NCI-H1436 (cell line): ENCODE data around the gene NKPD1.

Experiments
- DNase-seq: peaks from one replicate; lab custom pipeline; 2025; lab: John Stamatoyannopoulos, UW

The NKPD1 gene, protein sequence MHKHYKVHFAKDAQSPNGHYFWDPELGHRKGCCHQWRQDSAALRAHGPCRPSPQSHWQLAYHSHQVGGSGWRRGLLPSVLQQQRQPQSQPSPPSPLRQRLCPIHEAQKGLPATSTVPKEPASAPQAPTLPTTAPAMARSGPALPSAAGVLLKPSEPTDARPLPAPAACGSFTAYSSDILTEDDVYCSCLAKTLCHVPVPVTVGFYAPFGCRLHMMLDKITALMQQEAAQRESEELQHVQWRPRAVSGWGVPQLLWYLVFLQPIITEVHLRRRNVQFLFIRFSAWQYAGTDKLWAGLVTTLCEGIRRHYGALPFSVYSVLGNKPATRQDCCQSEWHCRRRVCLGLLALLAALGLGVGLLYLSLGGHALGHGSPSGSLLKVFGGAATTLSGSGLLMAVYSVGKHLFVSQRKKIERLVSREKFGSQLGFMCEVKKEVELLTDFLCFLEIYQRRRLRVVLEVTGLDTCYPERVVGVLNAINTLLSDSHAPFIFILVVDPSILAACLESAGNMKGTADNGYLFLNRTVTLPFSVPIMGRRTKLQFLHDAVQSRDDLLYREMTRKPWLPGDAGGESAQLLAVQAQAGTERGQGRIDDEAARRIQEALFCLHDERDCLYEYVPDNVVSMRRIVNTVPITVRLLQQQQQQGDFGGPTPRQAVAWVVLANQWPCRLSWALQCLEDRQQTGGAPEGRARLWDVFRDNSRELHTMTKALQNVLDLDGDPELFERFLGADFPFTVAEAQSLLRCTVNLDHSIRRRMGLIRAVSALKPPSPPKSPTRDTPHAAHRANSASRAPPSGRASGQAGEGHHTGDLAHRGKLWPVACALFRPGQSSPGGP

DNA sequence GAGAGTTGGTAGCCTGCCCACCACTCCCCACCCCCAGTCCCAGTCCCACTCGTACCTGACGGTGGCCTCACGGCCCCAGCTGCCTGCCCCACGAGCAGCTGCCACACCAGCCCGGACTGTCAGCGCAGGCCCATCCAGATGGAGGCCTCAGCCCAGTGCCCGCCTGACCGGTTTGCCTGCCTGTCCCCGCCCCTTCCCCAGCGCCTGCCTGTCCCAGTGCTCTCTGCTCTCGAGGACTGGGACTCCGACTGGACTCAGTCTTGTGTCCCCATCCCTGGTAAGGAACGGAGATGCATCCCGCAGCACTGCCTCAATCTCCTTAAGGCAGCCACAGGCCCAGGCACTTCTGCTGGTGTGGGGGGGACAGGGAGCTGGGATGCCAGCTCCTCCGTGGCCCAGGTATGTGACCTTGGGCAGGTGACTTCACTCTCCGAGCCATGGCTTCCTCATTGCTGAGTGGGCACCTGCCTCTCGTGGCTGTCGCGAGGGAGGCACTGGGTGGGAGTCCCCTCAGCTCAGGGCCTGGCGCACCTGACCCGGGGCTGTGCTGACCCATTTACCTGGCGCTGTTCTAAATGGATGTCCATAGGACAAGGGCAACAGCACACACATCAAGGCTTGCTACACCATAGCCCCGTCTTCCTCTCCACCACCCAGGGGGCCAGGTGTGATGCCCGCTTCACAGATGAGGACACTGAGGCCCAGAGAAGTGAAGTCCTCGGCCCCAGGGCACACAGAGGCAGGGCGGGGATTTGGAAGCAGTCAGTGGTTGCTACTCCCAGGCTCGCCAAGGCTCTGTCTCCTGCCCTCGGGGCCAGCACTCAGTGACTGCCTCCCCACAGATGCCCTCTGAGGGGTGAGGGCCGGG, at the start of gene NKPD1:
Gene NKPD1, minus strand, starts transcription at position 113 of the 868 bp plus-strand sequence. CDS start 832 bp downstream, outside the sequence.
- no peak for DNase-seq

DNA sequence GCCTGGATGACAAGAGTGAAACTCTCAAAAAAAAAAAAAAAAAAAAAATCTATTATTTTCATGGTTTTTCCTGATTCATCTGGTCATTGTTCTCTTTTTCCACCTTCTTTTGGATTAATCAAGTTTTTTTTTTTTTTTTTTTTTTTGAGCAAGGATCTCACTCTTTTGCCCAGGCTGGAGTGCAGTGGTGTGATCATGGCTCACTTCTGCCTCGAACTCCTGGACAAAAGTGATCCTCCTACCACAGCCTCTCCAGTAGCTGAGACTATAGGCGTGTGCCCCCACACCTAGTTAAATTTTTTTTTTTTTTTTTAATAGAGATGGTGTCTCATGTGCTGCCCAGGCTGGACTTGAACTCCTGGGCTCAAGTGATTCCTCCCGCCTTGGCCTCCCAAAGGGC, 45.5 kb upstream of the NKPD1 start:
- DNase-seq = no peak

DNA sequence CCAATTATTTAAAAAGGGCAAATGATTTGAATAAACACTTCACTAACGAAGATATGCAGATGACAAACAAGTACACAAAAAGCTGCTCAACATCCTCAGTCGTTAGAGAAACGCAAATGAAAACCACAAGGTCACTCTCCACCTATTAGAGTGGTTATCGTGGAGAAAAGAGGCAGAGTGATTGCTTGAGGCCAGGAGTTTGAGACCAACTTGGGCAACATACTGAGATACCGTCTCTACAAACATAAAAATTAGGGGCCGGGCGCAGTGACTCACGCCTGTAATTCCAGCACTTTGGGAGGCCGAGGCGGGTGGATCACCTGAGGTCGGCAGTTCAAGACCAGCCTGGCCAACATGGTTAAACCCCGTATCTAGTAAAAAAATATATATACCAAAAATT, 45.0 kb upstream of the NKPD1 start:
- DNase-seq = no peak

DNA sequence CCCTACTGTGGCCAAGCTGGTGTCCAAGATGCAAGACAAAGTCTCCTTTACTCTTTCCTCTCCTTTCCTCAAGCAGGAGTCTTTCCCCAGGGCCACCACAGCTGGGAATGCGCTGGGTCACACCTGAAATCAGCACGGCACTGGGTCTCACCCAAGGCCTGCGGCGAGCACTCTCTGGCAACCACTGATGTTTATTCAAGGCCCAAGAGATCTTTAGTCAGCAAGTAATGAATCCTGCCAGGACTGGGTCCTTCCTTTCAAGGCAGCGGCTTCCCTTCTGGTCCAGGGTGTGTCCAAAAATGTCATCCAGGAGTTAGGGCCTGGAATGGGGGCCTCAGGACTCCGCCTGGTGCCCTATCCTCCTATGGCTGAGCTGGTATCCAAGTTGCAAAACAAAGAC, 41.9 kb upstream of the NKPD1 start:
- no peak for DNase-seq

DNA sequence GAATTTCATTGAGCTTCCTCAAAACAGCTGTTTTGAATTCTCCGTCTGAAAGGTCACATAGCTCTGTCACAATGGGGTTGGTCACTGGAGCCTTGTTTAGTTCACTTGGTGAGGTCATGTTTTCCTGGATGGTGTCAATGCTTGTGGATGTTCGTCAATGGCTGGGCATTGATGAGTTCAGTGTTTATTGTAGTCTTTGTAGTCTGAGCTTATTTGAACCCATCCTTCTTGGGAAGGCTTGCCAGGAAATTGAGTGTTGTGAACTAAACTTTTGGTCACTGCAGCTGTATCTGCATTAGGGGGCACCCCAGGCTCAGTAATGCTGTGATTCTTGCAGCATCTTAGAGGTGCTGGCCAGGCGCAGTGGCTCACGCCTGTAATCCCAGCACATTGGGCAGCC, 39.8 kb upstream of the NKPD1 start:
- DNase-seq = no peak

DNA sequence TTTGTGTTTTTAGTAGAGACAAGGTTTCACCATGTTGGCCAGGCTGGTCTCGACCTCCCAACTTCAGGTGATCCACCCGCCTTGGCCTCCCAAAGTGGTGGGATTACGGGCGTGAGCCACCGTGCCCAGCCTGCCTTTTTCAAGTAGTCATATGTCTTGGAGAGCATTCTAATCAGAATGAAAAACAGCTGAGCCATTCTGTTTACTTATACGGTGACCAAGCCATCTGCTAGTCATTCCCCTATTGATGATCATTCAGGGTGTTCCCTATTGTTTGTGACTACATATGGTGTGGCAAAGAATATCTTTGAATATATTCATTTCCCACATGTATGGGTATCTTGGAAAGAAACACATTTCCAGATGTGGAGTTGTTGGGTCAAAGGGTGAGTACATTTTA, 35.0 kb upstream of the NKPD1 start:
- DNase-seq = no peak

DNA sequence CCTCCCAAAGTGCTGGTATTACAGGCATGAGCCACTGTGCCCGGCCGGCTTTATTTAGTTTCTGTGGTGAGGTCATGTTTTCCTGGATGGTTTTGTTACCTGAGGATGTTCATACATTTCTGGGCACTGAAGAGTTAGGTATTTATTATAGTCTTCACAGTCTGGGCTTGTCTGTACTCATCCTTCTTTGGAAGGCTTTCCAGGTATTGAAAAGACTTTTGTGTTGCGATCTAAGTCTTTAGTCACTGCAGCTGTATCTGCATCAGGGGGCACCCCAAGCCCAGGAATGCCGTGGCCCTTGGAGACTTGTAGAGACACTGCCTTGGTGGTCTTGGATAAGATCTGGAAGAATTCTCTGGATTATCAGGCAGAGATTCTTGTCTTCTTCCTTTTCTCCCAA, 30.6 kb upstream of the NKPD1 start:
- no peak for DNase-seq

DNA sequence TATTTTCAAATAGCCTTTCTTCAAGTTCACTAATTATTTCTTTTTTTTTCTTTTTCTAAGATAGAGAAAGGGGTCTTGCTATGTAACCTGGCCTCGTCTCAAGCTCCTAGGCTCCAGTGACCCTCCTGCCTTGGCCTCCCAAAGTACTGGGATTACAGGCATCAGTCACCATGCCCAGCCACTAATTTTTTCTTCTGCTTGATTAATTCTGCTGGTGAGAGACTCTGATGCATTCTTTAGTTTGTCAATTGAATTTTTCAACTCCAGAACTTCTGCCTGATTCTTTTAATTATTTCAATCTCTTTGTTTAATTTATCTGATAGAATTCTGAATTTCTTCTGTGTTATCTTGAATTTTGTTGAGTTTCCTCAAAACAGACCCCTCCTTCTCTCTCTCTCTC, 29.2 kb upstream of the NKPD1 start:
- DNase-seq = no peak

DNA sequence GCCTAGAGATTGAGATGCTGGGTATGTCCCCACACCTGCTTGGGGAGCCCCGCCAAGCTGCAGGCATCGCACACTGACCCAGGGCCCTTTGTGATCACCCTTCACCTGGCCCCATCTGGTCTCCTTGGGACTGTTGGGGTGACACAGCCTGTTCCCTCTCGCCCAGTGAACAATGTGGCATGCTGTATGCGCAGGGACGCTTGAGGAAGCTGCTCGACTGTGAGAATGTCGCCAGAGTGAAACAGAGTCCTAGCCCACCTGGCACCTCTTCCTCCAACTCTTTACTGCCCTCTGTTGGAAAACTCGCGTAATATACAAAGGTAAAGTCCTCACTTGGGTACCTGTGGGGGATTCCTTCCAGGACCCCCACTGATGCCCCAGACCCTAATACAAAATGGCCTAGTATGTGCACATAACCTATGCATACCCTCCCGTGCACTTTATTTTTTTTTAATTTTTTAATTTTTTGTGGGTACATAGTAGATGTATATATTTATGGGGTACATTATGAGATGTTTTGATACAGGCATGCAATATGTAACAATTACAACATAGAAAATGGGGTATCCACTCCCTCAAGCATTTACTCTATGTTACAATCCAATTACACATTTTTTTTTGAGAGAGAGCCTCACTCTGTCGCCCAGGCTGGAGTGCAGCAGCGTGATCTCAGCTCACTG, 26.8 kb upstream of the NKPD1 start:
- DNase-seq = peak; percentile 58

DNA sequence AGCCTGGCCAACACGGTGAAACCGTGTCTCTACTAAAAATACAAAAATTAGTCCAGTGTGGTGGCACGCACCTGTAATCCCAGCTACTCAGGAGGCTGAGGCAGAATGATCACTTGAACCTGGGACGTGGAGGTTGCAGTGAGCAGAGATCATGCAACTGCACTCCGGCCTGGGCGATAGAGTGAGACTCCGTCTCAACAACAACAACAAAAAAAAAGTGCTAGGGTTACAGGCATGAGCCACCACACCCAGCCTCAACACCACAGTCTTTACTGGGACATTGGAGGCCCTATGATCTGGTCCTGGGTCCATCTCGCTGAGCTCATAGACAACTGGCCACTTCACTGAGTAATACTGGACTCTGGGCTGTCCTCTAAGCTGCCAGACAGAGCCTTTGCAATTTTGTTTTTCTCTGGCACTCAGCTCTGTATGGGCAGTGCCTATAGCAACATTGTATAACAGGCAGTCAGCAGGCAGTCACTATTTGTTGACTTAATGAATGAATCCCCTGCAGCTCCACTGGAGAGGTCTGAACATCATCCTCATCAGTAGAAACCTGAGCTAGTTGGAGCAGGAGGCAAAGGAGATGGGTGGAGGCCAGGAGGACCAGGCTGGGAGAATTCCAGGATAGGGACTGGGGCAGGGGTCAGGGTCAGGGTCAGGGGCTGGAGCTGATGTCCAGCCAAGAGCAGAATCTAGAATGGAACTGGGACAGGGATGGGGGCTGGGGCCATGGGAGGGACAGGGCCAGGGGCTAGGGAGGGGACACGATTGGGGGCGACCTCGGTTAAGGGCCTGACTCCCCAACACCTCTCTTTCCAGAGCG, 25.9 kb upstream of the NKPD1 start:
- DNase-seq = no peak

DNA sequence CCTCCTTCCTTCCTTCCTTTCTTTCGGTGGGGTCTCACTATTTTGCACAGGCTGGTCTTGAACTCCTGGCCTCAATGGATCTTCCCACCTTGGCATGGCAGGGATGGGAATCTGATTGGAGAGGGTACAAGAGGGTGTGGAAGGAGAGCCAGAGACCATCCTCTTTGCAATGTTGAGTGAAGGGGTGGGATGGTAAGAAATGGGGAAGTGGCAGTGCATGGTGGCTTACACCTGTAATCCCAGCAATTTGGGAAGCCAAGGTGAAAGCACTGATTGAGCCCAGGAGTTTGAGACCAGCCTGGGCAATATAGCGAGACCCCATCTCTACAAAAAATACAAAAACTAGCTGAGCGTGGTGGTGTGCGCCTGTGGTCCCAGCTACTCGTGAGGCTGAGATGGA, 23.3 kb upstream of the NKPD1 start:
- no peak for DNase-seq

DNA sequence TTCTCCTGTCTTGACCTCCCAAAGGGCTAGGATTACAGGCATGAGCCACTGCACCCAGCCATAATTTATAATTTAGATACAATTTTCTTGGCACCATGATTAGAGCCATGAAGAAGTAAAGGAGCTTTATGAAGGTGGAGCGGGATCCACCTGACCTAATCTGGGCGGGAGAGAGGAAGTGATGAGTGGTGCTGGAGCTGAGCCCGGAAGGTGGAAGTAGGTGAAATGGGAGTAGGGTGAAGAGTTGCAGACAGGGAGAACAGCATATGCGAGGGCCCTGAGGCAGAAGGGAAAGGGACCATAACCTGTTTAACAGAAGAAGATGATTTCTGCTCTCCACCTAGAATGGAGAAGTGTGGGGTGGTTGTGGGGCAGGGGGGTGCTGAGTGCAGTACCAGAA, 22.0 kb upstream of the NKPD1 start:
- no peak for DNase-seq

DNA sequence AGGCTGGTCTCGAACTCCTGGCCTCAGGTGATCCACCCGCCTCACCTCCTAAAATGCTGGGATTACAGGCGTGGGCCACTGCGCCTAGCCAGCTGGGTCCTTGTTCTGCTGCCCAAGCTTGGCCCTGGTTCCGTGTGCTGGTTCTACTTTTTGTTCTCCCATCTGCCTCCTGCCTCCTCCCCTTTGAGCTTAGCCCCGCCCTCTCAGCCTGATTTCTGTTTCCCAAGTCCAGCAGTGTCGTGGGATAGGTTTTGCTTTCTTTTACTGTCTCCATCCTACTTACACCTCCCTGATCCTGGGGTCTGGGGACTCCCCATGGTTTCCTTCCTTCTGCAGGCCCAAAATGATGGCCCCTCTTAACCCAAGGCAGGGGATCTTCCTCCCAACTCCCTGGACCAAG, 20.2 kb upstream of the NKPD1 start:
- DNase-seq = no peak

DNA sequence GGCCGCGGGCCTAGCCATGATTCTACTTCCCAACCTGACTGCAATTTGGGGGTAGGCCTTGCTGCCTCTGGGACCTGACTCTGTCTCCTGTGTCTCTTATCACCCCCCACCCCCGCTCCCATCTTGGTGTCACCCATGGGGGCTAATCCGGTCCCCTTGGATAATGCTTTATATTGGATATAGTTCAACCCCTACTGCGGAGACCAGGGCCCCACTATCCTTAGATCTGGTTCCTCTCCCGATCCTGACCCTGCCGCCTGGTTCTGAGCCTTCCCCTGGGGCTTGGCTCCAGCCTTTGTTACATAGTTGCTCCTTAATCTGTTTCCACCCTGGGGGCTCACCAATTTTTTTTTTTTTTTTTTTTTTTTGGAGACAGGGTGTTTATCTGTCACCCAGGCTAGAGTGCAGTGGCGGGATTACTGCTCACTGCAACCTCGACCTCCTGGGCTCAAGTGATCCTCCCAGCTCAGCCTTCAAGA, 19.1 kb upstream of the NKPD1 start:
- no peak for DNase-seq

DNA sequence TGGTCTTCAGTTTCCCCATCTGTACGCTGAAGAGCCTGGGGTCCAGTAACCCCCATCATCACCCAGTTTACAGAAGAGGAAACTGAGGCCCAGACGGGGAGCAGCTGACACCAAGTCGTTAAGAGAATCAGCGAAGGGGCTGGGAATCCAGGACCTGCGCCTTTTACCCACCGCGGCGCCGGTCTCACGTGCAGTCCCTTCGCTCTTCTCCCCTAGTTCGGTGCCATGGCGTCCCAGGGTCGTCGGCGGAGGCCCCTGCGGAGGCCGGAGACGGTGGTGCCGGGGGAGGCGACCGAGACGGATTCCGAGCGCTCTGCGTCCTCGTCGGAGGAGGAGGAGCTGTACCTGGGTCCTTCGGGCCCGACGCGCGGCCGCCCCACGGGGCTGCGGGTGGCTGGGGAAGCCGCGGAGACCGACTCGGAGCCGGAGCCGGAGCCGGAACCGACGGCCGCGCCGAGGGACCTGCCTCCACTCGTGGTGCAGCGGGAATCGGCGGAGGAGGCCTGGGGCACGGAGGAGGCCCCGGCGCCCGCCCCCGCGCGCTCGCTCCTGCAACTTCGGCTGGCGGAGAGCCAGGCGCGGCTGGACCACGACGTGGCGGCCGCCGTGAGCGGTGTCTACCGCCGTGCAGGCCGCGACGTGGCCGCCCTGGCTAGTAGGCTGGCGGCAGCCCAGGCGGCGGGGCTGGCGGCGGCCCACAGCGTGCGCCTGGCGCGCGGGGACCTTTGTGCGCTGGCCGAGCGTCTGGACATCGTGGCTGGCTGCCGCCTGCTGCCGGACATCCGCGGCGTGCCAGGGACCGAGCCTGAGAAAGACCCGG, 18.5 kb upstream of the NKPD1 start:
- DNase-seq = no peak

DNA sequence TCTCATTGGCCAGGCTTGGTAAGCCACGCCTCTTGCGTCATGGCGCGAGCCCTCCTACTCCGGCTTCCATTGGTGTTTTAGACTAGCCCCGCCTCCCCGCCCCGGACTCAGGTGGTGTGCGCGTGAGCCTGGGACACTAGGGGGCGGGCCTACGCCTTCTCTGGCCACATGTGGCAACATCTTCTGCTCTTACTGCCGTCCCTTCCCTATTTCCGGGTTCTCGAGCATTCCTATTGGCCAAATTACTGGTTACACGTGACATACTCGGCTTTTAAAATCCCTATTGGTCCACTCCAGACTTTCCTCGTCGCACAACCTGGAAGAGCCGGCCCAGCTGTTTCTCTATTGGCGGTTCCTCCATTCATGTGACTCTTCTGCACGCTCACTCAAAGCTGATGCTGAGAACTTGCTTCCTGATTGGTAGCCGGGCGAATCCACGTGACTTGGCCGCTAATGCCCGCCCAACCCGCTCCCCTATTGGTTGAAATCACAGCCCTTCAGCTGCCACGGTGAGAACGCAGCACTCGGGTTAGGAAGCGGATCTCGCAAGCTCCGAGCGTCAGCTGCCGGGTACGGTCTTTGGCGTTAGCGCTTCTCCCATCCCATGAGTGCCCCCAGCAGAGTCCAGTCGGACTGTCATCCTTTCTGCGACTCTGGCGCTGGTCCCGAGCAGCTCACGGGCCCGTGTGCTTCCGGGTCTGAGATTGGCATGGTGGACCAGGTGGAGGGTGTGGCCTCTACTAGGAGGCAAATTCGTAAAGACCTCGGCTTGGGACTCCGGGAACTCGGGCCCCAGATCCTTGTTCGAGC, 17.7 kb upstream of the NKPD1 start, which contains the start of gene BLOC1S3:
Gene BLOC1S3, plus strand, starts transcription at position 523 of the 810 bp plus-strand sequence. CDS start 513 bp downstream, outside the sequence.
- peak; percentile 99 for DNase-seq

DNA sequence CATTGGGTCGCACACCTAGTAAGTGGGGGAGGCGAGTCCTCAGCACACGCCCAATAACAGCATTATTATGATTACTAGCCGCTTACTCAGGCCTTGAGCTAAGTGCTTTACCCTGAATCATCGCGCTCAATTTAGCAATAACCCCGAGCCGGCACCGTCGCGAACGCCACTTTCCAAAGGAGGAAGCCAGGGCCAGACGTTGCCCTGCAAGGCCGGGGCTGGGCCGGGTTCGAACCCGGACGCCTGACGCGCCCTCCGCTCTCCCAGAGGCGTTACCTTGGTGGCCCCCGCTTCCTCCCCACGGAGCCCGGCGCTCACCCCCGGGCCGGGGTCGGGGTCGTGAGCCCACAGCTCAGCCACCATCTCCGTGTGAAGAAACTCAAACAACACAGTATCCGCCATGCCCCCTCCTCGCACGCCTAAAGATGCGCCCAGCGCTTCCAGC, 17.1 kb upstream of the NKPD1 start, which contains the start of gene TRAPPC6A:
Gene TRAPPC6A, minus strand, starts transcription at position 421 of the 445 bp plus-strand sequence. Its CDS starts 19 bp downstream, at position 402.
- DNase-seq = no peak

DNA sequence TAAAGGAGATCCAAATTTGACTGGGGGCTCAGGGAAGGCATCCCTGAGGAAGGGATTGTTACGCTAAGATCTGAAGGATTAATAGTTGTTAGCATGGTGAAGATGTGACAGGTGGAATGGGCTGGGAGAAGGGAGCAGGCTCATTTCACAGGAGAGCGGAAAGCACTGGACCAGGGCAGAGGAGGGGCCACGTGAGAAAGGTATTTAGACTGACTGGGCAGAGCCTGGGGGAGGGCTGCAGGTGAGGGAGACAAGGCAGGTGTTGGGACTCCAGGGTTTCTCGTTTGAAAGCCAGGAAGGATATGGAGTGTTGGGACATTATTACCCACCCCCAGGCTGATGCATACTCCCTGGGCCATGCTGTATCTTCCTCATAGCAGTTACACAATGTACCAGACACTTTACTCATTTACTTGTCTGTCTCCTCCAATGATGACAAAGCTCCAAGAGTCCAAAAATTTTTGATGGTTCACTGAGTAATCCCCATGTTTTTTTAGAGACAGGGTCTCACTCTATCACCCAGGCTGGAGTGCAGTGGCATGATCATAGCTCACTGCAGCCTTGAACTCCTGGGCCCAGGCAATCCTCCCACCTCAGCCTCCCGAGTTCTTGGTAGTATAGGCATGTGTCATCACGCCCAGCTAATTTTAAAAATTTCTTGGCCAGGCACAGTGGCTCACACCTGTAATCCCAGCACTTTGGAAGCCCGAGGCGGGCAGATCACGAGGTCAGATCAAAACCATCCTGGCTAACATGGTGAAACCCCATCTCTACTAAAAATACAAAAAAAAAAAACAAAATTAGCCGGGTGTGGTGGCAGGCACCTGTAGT, 14.9 kb upstream of the NKPD1 start:
- no peak for DNase-seq
